SK-N-MC (cell line): ENCODE data around the gene PLA2G4F.

Source experiments
- DNase-seq: peaks from one replicate; pipeline ENCODE4 v3.0.0-alpha.2; 2011; ENCODE audit warnings: low read depth, low spot score
- H3K27ac ChIP-seq: fragments of 200-600 bp; sonication (generic); 2 replicates; pipeline ENCODE4 v1.5.1; 2016; ENCODE audit warnings: mixed run types
- H3K36me3 ChIP-seq: fragments of 200-600 bp; sonication (generic); 2 replicates; pipeline ENCODE4 v1.6.1; 2017; ENCODE audit warnings: antibody characterized with exemption, low read length, mixed read lengths; ENCODE audit not compliant: insufficient read depth
- H3K4me3 ChIP-seq: fragments of 200-600 bp; sonication (generic); 2 replicates; pipeline ENCODE4 v1.5.1; 2016
- H3K9ac ChIP-seq: fragments of 200-600 bp; sonication (generic); 2 replicates; pipeline ENCODE4 v1.8.0; 2017; ENCODE audit warnings: mixed run types, mixed read lengths; ENCODE audit not compliant: insufficient read length
- H3K9me3 ChIP-seq: fragments of 200-600 bp; sonication (generic); 2 replicates; pipeline ENCODE4 v1.6.1; 2017; ENCODE audit warnings: low read depth, mild to moderate bottlenecking, antibody characterized with exemption, low read length, moderate library complexity, mixed read lengths
- EZH2 ChIP-seq: fragments of 200-600 bp; sonication (generic); IDR thresholded peaks from one replicate; pipeline ENCODE4 v1.6.1; 2017; ENCODE audit warnings: antibody characterized with exemption
- FOXP2 ChIP-seq: optimal IDR thresholded peaks from 2 replicates; pipeline ENCODE3; 2011; ENCODE audit warnings: mild to moderate bottlenecking, moderate library complexity; ENCODE audit not compliant: insufficient read depth; ENCODE audit errors: extremely low read length, control extremely low read depth
- POLR2AphosphoS5 ChIP-seq: IDR thresholded peaks from 2 replicates; pipeline ENCODE4 v1.6.1; 2012; ENCODE audit warnings: mild to moderate bottlenecking, low read depth, low read length, borderline replicate concordance

The PLA2G4F gene

DNA sequence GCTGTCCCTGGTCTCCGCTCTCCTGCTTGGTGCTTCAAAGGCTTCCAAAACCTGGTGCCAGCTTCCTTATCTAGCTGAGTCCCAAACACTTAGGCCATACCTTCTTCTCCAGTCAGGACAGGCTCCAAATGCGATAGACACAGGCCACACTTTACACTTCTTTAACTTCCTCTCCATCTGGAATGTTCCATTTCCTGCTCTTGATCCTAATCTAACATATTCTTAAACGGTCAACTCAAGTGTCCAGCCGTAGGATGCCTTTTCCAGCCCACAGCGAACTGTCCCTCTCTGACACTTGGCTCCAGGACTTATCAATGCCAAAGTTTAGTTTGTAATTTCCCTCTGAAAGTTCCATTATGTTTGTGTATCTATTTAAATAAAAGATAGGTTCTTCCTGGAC lies 19.2 kb upstream of the PLA2G4F start:
- no peak for DNase-seq
- TF ChIP-seq FOXP2: no peak
- no peak for TF ChIP-seq EZH2
- no peak for TF ChIP-seq POLR2AphosphoS5
- no peak overlapping the region for H3K4me3 ChIP-seq
- H3K36me3 ChIP-seq: peaks cover 49% of the 10 kb centered on the region
- no peak overlapping the region for H3K9ac ChIP-seq
- H3K27ac ChIP-seq: no peak overlapping the region
- H3K9me3 ChIP-seq: no peaks in the 10 kb centered on the region

DNA sequence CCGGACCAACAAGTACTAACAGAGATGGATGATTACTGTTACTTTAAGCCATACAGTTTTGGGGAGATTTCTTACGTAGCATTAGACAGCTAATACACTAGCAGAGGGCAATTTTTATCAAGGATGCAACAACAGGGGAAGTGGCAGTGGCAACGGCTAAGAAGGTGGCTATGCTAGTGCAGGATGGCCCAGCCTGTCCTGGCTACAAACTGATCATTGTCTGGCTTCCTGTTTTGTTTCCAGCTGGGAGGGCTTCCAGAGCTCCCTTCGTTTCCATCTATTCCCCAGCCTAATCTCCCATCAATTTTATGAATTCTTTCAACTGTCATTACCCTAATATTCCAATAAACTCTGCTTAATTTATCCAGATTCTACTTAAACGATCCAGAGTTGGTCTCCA lies 16.0 kb upstream of the PLA2G4F start:
- Histone ChIP-seq H3K4me3 (no peak overlapping the region), H3K9ac (no peak overlapping the region), H3K36me3 (peaks cover 55% of the 10 kb centered on the region), H3K27ac (no peak overlapping the region), H3K9me3 (no peaks in the 10 kb centered on the region)
- no peak for DNase-seq
- TF ChIP-seq POLR2AphosphoS5 (no peak), EZH2 (no peak), FOXP2 (no peak)

DNA sequence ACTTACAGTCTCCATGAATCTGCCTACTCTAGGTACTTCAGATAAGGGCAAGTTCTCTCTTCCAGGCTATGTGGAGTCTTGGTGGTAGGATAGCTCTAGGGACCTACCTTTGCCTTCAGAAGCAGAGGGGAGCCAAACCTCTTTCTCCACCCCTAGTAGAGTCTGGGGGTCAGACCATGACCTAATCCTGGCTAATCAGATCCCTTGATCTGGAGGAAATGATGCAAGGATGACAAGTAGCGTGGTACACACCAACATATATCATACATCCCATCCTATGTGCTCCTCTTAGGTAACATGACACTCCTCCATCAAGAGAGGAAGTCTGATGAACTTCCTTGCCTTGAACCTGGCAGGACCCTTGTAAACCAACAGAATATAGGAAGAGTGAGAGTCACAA lies 15.4 kb upstream of the PLA2G4F start:
- no peaks in the 10 kb centered on the region for H3K9me3 ChIP-seq
- H3K36me3 ChIP-seq: peaks cover 62% of the 10 kb centered on the region
- no peak for DNase-seq
- no peak overlapping the region for H3K27ac ChIP-seq
- H3K4me3 ChIP-seq: no peak overlapping the region
- TF ChIP-seq EZH2 (no peak), FOXP2 (no peak), POLR2AphosphoS5 (no peak)
- no peak overlapping the region for H3K9ac ChIP-seq

DNA sequence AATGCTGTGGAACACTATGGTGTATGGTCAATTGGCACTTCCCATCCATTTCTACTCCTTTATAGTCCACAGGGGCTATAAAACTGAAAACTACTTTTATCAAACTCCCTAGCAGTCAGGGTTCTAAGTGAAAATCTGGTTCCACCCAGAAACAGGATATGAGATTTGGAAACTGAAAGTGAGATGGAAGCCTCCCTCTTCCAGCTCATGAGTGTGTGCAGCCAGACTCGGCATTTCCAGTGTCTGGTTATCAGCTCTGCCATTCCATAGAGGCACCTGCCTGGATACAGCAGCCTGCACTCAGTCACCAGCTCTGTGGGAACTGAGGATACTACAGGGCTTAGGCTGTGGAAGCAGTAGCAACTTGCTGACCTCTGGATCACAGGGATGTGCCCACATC lies 14.7 kb upstream of the PLA2G4F start:
- no peak for TF ChIP-seq FOXP2
- no peak for TF ChIP-seq POLR2AphosphoS5
- TF ChIP-seq EZH2: no peak
- no peak overlapping the region for H3K9ac ChIP-seq
- H3K9me3 ChIP-seq: no peaks in the 10 kb centered on the region
- DNase-seq: no peak
- H3K4me3 ChIP-seq: no peak overlapping the region
- H3K36me3 ChIP-seq: peaks cover 68% of the 10 kb centered on the region
- H3K27ac ChIP-seq: no peak overlapping the region

DNA sequence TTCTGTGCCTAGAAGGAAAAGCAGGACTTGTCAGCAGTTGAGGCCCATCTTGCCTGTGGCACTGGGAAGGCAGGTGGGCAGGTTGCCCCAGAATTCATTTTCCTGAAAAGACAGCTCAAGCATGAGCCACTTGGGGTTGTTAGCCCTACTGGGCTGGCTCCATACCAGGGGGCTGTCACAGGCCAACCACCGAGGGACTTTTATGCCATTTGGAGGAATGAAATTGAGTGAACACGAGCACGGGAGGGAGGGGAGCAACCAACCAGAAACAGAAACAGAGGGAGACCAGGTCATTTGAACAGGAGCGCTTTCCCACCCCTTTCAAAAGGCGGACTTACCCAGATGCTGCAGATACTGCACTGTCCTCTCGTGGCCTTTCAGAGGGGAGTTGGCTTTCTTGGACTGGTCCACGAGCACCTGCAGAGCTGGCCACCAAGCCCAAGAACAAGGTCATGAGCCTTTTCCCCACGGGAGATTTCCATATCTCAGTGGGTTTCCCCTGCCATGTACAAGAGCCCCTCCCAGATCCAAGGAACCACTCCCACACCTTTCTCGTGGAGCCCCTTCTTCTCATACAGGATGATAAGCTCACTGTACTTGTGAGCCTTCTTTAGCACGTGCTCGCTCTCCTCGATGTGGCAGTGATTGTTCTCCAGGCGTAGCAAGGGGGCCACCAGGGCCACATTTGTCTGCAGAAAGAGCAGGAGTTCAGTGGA lies 9.9 kb upstream of the PLA2G4F start:
- DNase-seq: no peak
- TF ChIP-seq POLR2AphosphoS5 (no peak), EZH2 (no peak), FOXP2 (no peak)
- peaks cover 80% of the 10 kb centered on the region for H3K36me3 ChIP-seq
- no peak overlapping the region for H3K9ac ChIP-seq
- no peak overlapping the region for H3K27ac ChIP-seq
- no peaks in the 10 kb centered on the region for H3K9me3 ChIP-seq
- no peak overlapping the region for H3K4me3 ChIP-seq

DNA sequence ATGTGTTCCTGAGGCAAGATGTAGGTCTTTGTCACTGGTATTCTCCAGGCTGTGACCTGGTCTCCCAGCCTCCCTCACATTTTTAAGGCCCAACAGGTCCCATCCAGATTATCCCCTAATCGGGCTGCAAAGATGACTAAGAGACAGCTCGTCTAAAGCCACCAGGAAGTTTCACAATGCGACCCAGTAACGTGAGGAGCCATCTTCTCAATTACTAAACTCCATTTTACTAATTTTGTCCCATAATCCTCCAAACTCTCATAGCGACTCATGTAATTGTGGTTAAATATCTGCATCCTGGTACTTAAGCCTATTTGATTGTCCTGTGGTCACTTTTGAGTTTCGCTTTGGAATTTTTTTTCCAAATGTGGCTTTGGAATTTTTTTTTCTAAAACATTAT lies 8.7 kb upstream of the PLA2G4F start:
- Histone ChIP-seq H3K27ac (no peak overlapping the region), H3K36me3 (peaks cover 87% of the 10 kb centered on the region), H3K9ac (no peak overlapping the region), H3K4me3 (no peak overlapping the region), H3K9me3 (no peaks in the 10 kb centered on the region)
- DNase-seq: no peak
- no peak for TF ChIP-seq POLR2AphosphoS5
- no peak for TF ChIP-seq EZH2
- TF ChIP-seq FOXP2: no peak

DNA sequence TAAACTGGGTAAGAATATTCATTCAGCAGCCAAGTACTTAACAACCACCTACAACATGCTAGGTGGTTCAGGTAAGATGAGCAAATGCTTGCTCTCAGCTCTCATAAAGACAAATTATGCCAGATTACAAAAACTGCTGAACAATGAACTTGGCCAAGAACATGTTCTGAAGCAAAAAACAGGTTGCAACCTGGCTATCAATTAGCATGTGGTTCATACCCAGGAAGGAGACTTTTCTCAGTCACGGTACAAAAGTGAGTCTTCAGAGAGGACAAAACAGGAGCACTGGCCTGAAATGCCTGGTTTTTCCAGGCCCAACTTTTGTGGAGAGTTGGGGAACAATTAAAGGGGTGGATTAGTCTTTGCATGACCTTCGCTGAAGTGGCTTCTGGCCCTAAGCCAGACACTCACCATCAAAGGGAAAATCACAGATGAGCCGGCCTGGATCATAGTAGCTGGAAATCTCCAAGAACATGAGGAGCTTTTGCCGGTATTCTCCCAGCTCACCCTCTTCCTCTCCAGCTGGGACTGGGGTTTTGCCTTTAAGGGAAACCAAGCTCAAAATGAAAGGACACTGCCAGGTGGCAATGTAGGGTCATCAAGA lies 7.6 kb upstream of the PLA2G4F start:
- no peak for DNase-seq
- Histone ChIP-seq H3K4me3 (no peak overlapping the region), H3K9me3 (no peaks in the 10 kb centered on the region), H3K27ac (no peak overlapping the region), H3K9ac (no peak overlapping the region), H3K36me3 (peaks cover 81% of the 10 kb centered on the region)
- TF ChIP-seq EZH2: no peak
- no peak for TF ChIP-seq POLR2AphosphoS5
- no peak for TF ChIP-seq FOXP2

DNA sequence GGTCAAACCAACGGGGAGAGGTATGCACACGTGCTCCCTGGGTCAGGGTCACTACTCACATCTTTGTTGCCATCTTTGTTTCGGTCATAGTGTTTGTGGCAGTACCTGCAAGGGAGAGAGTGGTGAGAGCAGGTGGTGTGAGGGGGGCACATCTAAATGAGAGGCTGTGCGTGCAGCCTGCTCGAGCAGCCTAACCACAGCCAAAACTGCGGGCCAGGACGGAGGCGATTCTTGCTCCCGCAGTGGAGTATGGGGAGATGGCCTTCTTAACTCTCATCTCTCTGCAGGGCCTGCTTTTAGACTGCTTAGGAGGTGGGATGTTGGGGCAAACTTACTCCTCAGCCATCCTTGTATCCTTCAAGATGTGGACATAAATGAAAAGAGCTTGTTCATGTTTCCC lies 6.9 kb upstream of the PLA2G4F start:
- H3K9me3 ChIP-seq: no peaks in the 10 kb centered on the region
- no peak overlapping the region for H3K4me3 ChIP-seq
- TF ChIP-seq POLR2AphosphoS5 (no peak), FOXP2 (no peak), EZH2 (no peak)
- peaks cover 79% of the 10 kb centered on the region for H3K36me3 ChIP-seq
- no peak overlapping the region for H3K27ac ChIP-seq
- no peak overlapping the region for H3K9ac ChIP-seq
- DNase-seq: no peak
